Stimulated activated CD4-positive, alpha-beta T cell treated with anti-CD3 and anti-CD28 coated beads, Interleukin-12 subunit alpha, Interleukin-12 subunit beta, amount 100 ng/mL, for 48 hours (primary cell): ENCODE results near the gene KRTAP10-3.
A peak's percentile ranks its signal among the peaks of the same experiment; 100 is the strongest.

ENCODE experiments used
- DNase-seq, 3 donors: peaks; one replicate each; pipeline ENCODE4 v3.0.0-alpha.2; 2020; ENCODE audit warnings: low read depth in 2 of 3, low spot score in 1 of 3

KRTAP10-3 gene

DNA sequence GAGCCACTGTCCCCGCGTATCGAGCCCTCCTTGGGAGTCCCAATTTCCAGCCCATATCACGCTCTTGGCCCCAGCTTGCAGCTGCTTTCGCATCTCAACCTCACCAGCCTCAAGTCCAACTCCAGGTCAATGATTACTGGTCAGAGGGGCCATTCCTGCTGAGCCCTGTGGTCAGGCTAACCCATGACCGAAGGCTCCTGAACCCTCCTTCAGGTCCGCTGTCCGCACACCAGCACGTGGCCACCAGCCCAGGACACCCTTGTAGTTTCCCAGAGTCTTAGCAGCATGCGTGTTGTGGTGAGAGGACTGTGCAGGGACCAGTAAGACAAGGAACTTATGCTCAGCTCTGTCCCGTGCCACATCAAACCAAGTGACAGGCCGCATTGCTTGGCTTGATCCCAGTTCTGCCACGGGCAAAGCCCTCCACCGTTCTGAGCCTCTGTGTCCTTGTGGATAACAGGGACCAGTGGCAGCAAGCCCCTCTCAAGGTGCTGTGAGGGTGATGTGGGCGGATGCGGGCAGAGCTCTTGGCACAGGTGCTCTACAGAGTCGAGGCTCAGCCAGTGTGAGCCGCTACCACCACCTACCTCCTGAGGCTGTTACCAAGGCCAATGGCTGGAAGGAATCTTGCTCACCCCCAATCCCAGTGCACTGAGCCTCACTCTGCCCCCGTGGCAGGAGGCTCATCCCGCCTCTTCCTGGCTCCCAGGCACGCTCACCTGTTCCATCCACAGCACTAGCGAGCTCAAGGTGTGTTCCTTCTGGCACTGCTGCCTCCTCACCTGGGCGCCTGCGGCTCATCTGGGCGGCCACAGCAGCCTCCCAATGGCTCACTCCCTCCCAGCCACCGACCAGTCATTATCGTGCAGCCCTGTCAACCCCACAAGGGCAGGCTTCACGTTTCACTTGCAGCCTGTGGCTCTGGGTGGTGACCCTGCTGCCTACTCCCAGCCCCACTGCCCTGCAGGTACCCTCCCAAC, 39.0 kb downstream of the KRTAP10-3 start:
- DNase-seq: no peak

DNA sequence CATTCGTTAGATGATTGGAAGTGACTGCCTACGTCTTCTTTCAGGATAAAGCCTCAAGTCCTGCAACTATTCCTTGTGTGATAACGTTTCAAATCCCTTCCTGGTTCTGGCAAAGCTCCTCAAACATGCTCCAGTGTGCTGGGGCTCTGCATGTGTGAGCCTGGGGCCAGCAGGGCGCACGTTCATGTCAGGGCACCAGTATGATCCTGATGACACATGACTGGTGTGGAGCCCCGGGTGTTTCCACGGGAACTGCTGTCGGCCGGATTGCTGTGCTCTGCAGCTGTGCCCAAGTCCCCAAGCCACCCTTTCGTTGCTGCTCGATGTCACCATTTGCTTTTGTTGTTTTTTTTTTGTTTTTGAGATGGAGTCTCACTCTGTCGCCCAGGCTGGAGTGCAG, 39.9 kb downstream of the KRTAP10-3 start:
- DNase-seq: no peak

DNA sequence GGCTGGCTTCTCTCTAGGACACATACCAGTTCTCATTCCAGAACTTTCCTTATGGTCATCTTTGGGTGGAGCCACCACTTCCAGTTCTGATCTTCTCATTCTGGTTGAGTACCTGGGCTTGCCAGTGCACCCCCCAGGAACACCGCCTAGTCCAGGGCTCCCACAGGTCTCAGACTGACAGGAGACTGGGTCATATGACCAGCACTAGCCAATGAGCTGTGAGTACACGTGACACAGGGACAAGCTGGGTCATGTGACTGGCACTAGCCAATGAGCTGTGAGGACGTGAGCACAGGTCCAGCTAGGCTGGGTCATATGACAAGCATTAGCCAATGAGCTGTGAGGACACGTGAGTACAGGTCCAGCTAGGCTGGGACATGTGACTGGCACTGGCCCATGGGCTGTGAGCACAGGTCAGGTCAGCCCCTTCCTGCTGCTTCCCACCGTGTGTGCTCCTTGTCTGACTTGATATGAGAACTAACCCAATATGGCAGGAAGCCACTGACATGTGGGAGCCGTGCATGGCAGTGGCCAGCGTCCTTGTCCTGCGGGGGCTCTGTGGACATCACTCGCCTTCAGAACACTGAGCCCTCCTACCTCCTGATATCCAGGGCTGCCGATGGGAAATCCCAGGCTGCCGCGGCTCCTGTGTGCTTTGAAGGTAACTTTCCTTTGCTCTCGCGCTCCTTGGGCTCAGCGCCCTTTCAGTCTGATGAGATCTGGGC, 41.3 kb downstream of the KRTAP10-3 start:
- DNase-seq: peak in 2 of 3 donors; percentile 20 to 21

DNA sequence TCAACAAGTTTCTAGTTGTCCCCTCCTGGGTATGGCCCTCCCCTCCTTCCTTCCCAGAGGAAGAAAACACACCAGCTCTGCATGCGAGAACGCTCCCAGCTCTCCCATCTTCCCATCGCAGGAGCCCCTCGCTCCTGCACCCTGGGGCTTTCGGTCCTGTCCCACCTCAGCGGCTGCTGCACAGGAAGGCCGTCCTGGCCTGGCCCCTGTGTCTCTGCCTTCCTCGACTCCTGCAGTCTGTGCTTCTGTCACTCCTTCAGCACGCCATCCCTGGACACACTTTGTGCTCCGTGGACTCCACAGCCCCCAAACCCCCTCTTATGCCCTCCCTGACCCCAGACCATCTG, 41.8 kb downstream of the KRTAP10-3 start:
- no peak for DNase-seq

DNA sequence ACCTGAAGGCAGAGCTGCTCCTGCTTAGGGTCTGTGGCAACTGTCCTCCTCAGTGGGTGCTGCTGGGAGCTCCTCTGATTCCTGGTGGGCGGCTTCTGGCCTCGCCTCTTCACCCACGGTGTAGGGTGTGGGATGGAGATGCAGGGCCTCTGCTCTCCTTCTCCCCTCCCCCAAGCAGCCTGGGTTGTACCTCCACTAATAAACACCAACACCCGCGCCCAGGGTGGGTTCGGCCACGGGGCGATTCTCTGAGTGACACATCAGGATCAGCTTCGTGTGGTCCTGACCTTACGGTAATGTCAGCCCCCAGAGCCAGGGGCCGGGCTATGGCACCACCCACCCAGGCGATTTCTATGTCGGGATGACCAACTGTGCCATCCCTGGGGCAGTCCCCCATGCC, 42.3 kb downstream of the KRTAP10-3 start:
- DNase-seq: no peak

DNA sequence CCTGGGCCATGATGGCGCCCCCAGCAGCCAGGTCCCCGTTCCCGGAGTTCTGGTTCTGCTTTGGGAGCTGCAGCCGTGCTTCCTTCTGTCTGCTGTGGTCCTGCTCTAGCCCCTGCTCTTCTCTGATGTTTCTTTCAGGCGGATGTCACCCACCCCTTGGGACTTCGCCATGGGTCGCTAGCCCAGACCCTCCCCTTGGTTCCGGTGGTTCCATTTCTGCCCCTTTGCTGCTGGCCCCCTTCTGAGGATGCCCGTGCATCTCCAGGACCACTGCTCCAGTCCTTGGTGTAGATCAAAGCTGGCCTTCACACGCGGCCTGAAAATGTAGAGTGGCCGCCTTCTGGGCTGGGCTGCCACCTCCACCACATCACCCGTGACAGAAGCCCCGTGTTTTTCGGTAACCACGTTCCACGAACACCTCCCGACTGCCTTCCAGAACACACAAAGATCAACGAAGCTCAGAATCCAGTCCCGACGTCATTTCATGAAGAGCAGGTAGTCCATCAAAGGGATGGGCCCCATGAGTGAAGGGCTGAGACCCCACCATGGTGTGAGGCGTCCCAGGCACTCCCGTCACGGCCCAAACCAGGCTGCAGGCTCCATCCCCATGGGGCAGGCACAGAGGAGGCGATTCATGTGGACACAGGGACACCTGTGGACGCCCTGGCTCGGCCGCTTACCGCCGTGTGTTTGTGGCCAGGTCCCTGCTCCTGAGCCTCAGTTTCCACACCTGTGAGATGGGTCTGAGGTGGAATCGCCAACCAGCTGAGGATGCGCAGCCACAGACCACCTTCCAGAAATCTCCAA, 43.0 kb downstream of the KRTAP10-3 start:
- DNase-seq: no peak

DNA sequence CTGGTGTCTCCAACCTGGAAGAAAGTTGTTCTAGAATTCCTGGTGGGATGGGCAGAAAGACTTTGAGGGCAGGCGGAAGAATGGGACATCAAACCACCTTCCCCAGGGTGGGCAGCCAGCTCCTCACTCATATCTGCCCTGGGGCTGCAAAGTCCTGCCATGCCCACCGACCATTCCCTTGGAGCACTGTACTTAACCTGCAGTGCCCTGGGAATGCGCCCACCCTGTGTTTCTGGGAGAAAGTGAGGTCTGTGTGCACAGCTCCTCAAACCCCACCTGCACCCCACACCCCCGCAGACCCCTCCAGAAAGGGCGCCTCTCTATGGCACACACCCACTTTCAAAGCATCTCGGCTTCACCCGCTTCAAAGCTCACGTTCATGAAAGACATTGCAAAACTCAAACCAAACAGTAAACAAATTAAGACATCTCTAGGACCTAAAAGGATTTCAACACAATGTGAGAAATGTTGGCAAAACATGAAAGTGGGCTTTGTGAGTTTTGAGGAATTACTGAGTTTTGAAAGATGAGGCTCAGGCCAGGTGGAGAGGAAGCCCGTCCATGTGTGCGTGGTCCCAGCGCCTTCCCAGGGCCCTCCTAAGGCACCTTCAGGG, 43.7 kb downstream of the KRTAP10-3 start:
- DNase-seq: no peak

DNA sequence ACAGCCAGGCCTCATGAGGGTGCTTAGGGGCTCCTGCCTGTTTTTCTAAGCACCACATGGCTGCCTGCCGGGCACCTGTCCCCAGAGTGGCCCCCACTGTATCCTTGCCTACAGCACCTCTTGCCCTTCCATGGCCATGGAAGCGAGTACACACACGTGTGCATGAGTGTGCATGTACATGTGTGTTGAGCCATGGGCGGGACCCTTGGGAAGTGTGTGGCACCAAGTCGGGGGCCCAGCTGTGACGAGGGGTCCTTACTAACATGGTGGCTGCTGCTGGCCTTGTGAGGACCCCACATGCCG, 44.4 kb downstream of the KRTAP10-3 start:
- DNase-seq: no peak

DNA sequence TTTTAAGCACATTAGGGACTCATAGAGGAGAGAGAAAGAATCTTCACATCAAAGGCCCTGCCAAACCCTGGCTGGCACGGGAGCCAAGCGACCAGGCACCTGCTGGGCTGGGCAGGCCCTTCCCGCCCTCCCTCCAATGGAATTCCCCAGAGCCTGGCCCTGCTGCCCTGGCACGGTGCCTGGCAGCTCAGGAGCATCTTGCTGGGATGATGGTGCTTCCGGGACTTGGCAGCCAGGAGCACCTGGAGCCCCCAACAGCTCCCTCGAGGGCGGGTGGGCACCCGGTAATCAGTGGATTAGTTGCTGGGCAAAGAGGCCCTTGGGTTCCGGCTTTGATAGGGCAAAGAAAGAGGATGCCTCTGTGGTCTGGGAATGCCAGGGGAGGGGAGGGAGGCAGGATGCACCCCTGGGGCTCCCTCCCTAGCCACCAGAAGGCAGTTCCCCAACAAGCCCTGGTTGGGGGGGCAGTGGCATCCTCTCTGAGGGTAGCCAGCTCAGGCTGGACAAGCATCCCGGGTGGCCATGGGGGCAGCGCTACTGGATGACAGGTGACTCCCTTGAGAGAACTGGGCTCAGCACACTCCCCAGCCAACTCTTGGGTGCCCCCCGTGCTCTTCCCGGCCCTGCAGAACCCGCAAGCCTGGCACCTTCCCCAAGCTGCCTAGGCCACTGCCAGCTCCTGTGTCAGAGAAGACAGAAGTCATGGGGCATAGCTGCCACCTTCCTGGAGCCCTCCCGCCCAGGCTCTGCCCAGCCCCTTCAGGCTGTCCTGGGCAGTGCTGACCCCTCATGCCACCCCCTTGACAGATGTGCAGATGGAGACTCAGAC, 45.0 kb downstream of the KRTAP10-3 start:
- no peak for DNase-seq

DNA sequence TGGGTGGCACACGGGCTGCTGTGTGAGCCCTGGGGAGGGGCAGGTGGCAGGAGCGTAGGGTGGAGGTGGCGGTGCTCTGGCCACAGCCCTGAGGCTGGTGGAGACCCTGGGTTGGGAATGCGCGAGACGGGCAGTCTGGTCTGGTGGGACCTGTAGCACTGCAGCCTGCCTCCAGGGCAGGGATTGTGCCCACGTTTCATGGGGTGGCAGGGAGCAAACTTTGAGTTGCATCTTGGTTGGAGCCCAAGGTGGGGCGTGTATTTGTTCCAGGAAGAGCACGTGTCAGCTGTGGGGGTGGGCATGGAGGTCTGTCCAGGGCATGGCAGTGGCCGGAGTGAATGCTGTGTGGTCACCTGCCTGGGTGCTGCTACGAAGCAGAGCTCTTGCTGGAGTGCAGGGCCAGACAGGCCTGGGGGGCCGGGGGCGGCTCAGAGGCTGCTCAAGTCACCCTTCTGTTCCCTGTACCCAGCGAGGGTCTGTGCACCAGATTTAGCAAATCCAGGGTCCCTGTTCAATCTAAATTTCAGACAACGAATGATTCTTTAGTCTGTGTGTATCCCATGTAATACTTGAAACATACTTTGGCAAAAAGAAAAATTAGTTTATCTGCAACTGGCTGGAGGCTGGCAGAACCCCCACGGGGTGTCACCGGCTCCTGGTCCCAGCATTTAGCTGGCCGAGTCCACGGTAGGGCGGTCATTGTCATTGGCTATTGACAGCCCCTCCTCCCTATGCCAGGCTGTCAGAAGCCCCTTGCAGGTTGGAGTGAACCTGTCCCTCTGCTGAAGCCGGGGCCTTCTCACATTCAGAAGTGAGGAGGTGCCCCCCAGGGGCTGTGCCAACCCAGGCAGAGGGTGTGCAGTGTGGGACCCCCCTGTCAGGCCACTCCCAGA, 45.9 kb downstream of the KRTAP10-3 start:
- no peak for DNase-seq

DNA sequence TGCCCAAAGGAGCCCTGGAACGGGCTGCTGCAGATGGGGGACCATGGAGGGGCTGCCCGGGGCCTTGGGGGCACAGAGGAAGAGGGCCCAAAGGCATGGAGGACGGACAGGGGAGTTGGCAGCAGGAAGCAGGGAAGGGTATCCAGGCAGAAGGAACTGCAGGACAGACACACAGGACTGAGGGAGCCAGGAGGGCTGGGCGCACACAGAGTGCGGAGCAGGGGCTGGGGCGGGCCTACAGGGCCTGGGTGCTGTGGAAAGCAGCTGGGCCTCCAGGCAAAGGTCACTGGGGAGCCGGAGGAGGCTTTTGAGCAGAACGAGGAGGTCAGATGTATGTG, 46.7 kb downstream of the KRTAP10-3 start:
- no peak for DNase-seq

DNA sequence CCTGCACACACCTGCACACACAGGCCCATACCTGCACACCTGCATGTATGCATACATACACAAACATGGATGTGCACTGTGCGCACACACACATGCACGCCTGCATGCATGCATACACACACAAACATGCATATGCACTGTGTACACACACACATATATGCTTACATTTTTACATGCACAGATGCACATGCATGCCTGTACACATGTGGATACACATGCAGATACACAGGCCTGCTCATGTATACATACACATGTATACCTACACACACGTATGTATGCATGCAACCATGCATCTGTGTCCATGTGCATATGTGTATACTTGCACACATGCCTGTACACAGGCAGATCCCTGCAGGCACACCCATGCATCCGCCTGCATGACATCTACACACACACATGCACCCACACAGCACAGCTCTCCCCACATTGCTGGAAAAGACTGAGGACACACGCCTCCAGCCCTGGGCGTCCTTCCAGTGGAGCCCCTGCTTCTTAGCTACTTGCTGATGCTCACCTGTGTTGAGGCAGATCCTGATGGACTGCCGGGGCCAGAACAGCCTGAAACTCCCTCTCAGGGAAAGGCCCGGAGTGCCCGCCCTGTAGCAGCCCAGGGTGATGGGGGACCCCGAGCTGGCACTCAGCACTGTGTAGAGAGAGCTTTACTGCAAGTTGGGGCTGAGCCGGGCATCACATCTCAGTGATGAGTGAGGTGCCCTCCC, 47.2 kb downstream of the KRTAP10-3 start:
- no peak for DNase-seq

DNA sequence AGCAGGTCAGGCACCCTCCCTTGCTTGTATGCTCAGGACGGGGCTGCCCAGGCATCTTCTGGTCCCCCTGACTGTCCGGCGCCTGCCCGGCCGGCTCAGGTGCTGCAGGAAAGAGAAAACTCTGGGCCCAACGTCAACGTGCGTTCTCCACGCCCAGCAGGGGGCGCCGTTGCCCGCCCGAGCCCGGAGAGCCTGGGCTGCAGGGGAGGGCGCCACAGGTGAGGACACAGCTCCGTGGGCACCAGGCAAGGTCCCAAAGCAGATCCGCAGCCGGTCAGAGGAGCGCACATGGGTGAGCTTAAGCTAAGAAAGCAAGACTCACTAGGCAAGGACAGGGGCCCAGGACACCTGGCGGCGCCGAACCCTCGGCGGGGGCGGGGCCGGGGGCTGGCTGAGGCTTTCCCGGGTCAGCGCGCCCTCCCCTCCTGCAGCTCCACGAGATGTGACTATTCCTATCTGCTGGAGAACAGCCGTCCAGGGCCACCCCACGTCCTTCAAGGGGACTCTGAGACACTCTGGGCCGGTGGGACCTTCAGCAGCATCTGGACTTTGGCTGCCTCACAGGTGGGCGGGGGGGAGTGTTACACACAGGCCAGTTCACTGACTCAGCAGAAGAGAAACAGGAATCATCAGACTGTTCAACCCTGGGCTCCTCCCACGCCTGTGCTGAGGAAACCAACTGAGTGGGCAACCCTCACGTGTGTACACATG, 47.9 kb downstream of the KRTAP10-3 start:
- DNase-seq: peak; percentile 44 to 69 (median 61)

DNA sequence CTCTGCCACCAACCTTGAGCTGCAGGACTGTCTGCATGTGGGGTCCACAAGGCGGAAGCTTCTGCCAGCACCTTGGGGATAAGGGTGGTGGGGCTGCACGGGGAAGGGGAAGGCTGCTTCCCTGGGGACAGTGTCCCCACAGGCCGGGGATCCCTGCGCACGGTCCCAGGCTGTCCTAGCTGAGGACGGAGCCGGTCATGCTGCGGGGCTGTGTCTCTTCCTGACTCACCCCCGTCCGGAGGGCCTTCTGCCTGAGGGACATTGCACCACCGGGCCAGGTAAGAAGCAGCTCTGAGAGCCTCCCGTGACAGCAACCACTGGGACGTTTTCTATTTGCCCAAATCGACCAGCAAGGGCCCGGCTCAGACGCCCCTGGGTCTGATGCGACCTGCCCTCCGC, 48.5 kb downstream of the KRTAP10-3 start:
- no peak for DNase-seq

DNA sequence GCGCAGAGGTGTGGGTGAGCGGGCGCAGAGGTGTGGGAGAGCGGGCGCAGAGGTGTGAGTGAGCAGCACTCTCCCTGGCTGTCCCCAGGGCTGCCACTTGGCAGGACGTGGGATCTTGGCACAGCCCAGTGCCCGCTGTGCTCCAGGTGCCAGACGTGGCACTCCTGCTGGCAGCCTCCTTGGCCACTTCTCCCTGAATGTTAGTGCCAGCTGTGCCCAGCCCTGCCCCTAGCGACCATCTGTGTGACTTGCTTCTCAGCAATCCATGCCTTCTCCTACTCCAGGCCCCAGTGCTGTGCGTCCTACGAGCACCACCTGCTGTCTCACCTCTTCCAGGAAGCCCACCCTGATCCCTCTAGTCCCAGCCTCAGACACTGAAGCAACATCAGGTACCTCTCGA, 49.1 kb downstream of the KRTAP10-3 start:
- DNase-seq: no peak

DNA sequence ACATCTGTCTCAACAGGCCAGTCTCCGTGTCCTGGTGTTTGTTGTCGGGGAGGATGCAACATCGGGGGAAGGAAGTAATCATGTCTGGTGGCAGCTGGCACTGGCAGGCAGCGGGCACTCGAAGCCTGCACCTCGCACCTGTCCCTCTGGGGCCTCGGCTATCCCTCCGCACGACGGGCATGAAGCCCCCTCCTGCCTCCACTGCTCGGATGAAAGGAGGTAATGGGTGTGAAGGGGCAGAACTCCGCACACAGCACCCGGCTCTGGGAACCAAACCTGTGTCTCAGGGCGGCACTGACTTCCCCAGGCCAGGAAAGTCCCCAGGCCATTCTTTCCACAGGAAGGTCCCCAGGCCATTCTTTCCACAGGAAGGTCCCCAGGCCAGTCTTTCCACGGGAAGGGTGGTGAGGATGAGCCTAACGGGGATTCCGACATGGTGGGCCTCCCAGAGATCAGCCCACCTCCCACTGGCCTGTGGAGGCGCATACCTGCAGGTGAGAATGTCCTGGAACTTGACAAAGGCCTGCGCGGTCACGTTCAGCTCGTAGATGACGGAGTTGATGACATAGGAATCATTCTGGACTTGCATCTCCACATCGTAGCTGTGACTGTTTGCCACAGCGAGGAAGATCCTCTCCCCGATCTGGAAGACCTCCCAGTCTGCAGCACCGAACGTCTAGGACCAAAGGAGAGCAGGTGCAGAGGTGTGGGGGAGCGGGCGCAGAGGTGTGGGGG, 49.7 kb downstream of the KRTAP10-3 start:
- no peak for DNase-seq

DNA sequence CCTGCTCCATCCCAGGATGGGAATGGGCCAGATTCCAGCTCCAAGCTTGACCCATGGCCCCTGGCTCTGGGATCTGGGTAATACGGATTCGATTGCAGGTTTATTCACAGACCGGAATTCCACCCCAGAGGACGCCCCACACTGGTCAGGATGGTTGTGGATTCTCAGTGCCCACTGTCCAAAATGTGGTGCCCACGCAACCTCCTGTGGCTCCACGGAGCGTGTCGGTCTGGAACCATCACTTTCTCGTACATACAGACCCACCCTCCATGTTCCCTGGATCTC, 50.2 kb downstream of the KRTAP10-3 start:
- no peak for DNase-seq
